ENCODE measurements around the gene SC5D. TPM values are rescaled to one million over a fixed set of nuclear protein-coding genes. Genes with fewer than 3 reads are reported as not detected.

The SC5D gene
- 10 to 100 TPM; 46.4 to 82.8 (median 57.1) TPM for polyA plus RNA-seq (ENCODE audit: insufficient read length in 4 of 4)

DNA sequence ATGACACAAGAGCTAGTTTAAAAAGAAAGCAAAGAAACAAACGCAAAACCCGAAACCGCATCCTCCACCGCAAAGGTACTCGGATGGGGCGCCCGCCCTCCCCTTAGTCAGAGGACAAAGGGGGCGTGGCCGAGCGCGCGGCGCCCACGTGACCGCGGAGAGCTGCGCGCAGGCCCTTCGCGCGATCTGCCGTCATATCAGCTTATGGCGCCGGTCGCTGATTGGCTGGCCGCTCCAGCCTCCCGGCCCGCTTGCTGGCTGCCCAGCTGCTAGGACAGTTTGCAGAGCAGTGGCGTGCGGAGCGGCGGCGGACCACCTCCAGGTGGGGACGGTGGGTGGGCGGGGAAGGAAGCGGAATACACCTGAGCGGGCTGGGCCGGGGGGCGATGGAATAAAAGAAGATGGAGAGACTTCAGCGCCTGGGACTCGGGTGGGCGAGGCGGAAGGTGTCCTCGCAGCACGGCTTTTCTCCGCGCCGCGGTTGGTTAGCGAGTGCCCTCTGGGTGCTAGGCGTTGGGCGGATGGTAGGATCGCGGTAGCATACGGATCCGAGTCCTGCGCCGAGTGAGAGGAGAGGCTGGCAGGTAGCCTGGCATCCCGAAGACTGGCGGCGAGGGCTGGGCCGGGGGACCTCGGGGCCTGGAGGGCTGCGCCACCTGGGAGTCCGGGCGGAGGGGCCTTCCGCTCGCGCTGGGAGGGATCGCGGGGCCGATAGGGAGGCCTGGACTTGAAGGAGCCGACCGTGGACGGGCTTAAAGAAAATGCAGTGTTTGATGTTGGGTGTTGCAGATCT lies at the start of gene SC5D:
Gene SC5D (plus strand): TSS at position 277 of the 793 bp plus-strand sequence. CDS start 10,605 bp downstream, outside the sequence.
- peak; percentile 85 to 89 (median 86) for DNase-seq (ENCODE audit: low read depth in 4 of 4, low spot score in 3 of 4)

DNA sequence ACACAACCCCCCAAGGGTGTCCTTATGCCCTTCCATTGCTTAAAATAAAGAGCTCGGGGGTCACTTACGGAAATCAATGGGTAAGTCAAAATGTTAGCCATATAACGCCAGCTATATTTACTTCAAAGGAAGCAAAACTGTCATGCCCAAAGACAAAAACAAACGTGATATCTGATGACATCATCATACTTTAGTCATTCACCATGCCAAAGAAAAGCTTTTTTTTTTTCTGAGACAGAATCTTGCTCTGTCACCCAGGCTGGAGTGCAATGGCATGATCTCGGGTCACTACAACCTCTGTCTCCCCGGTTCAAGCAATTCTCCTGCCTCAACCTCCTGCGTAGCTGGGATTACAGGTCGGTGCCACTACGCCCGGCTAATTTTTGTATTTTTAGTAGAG lies 47.7 kb upstream of the SC5D start:
- no peak for DNase-seq (ENCODE audit: low read depth in 4 of 4, low spot score in 3 of 4)

- DNase-seq (ENCODE audit: low read depth in 4 of 4, low spot score in 3 of 4), result no peak
Measured at GRCh38 chr11:121246021-121246768, 46.4 kb upstream of the SC5D start.

DNA sequence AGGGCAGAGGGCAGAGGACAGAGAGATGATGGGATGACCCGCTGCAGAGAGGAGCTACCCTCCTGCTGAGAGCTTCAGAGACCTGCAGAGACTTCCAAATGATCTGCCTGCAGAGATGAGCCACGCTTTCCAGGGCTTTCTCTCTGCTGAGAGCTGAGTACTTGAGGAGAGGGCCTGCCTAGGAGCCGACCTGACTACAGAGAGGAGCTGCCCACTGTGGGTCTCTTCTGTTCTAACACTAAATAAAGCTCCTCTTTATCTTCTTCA lies 45.9 kb upstream of the SC5D start:
- no peak for DNase-seq (ENCODE audit: low read depth in 4 of 4, low spot score in 3 of 4)

GRCh38 chr11:121248496-121248895 lies 44.1 kb upstream of the SC5D start:
- DNase-seq (ENCODE audit: low read depth in 4 of 4, low spot score in 3 of 4), result no peak

DNA sequence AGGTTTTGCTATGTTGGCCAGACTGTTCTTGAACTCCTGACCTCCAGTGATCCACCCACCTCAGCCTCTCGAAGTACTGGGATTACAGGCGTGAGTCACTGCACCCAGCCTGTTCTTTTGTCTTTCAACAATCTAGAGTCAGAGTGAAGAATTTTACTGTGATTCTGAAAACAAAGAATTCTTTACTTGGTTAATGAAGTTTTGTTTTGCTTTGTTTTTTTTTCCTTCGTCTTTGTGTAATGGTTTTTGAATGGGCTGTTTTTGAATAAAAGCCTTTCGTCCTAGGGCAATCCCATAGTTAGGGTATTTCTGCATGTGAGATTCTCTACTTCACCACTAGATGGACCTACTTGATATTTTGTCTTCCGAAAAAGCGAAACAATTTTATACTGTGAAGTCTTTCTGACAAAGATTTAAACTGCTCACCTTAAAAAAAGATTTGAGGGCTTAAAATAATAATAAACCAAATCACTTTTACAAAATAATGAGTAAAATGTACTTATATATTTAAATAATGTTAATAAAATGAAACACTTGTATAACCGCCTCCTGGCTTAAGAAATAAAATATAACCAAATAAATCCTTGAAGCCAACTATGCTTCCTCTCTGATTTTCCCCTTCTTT lies 43.4 kb upstream of the SC5D start:
- no peak for DNase-seq (ENCODE audit: low read depth in 4 of 4, low spot score in 3 of 4)

- DNase-seq (ENCODE audit: low read depth in 4 of 4, low spot score in 3 of 4), result no peak
Measured at GRCh38 chr11:121250843-121251242, 41.7 kb upstream of the SC5D start.

DNA sequence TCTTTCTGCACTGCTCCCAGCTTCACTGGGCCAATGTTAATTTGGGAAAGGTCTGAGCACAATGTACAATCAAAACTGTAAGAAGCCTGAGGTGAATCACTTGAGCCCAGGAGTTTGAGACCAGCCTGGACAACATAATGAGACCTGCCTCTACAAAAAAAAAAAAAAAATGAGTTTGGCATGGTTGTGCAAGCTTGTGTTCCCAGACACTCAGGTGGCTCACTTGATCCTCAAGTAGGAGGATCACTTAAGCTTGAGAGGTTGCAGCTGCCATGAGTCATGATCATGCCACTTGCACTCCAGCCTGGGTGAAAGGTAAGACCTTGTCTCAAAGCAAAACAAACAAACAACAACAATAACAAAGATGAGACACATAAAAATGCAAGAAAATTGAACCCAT lies 38.6 kb upstream of the SC5D start:
- no peak for DNase-seq (ENCODE audit: low read depth in 4 of 4, low spot score in 3 of 4)

GRCh38 chr11:121254756-121255155 lies 37.8 kb upstream of the SC5D start:
- no peak for DNase-seq (ENCODE audit: low read depth in 4 of 4, low spot score in 3 of 4)

- no peak for DNase-seq (ENCODE audit: low read depth in 4 of 4, low spot score in 3 of 4)
Measured at GRCh38 chr11:121255473-121256125, 37.0 kb upstream of the SC5D start.

DNA sequence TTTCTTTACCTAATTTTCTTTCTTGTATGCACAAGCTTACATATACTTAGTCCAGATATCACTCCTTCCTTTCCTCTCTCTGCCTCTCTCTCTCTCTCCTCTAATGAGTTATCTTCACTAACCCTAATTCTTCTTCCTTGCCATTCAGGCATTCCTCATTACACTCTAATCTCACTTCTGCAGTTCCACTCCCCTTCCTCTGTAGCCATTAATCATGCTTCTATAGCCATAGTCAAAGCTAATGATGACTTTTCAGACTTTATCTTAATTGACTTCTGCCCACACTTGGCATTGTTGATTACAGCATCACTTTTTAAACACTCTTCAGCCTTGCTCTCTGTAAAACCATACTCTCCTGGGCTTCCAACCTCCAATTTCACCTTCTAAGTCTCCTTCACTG lies 35.3 kb upstream of the SC5D start:
- no peak for DNase-seq (ENCODE audit: low read depth in 4 of 4, low spot score in 3 of 4)

DNA sequence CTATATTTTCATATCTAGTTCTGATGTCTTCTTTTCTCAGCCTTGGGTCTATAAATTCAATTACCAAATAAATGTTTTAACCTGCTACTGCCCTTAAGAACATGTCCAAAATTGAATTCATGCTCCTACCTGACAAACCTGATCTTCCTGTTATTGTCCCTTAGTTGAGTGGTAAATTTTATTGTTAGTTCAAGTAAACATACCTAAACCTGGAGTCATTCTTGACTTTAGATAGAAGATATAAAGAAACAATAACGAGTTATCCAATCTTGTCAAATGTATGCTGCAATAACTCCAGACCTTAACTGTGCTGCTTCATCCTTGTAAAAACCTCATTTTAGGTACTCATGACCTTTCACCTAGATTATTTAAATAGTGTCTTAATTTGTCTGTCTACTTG lies 34.6 kb upstream of the SC5D start:
- no peak for DNase-seq (ENCODE audit: low read depth in 4 of 4, low spot score in 3 of 4)

GRCh38 chr11:121265586-121265985 lies 27.0 kb upstream of the SC5D start:
- no peak for DNase-seq (ENCODE audit: low read depth in 4 of 4, low spot score in 3 of 4)

- DNase-seq (ENCODE audit: low read depth in 4 of 4, low spot score in 3 of 4), result no peak
Measured at GRCh38 chr11:121268581-121268980, 24.0 kb upstream of the SC5D start.

- DNase-seq (ENCODE audit: low read depth in 4 of 4, low spot score in 3 of 4), result no peak
Measured at GRCh38 chr11:121270001-121270678, 22.4 kb upstream of the SC5D start.

GRCh38 chr11:121274332-121274991 lies 18.1 kb upstream of the SC5D start:
- no peak for DNase-seq (ENCODE audit: low read depth in 4 of 4, low spot score in 3 of 4)

DNA sequence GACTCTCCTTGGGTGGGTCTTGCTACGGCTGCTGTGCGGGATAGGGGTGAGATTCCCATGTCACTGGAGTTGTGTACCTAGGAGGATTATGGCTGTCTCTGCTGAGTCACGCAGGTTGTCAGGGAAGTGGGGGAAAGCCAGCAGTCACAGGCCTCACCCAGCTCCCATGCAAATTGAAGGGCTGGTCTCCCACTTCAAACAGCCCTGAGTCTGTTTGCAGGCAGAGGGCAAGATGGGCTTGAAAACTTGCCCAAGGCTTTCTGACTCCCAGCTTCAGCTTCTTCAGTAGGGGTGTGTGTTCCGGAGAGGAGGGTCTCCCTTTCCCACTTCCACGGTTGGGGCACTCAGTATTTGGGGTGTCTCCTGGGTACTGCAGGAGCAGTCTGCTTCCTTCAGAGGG lies 10.9 kb upstream of the SC5D start:
- DNase-seq (ENCODE audit: low read depth in 4 of 4, low spot score in 3 of 4), result no peak

DNA sequence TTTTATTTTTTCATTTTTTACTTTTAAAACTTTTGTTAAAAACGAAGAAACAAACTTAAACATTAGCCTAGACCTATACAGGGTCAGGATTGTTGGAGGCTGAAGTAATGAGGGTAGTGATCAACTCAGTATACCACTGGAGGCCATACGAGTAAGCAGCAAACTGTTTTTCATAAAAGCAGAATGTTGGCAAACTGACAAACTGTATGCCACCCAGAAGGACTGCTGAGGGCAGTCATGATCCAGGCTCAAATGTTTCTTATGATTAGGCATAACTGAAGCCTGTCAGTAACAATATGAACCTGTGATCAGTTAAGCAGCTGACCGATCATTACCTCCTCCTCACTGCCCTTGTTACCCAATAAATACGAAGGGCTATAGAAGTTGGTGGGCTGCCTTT lies 10.2 kb upstream of the SC5D start:
- DNase-seq (ENCODE audit: low read depth in 4 of 4, low spot score in 3 of 4), result no peak

- no peak for DNase-seq (ENCODE audit: low read depth in 4 of 4, low spot score in 3 of 4)
Measured at GRCh38 chr11:121282886-121283502, 9.6 kb upstream of the SC5D start.

DNA sequence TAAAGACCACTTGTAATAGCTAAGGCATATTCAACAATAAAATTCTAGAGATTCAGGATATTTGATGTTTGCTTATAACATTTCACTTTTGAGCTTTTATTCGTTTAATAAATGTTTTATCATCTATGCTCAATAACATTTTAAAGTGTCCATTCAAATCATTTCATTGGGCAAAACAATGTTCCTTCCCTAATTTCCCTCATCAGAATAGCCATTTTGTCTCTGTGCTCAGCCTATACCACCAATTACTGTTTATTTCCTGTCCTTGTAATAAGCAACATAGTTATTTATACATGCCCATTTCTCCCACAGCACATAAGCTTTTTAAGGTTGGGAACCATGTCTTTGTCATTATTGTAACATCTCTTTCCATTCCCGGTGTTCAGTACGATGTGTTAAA lies 1.3 kb upstream of the SC5D start:
- no peak for DNase-seq (ENCODE audit: low read depth in 4 of 4, low spot score in 3 of 4)
